SU-DHL-6 (cell line): ENCODE results near the gene HK2.

Experiments used
- H2AFZ ChIP-seq: fragments of 200-600 bp; sonication (generic); 2 replicates; pipeline ENCODE4 v1.6.1; 2014; ENCODE audit warnings: low read depth, mild to moderate bottlenecking, moderate library complexity, mixed read lengths, antibody characterized with exemption, low read length; ENCODE audit not compliant: severe bottlenecking
- H3F3A ChIP-seq: fragments of 200-600 bp; shearing (Covaris generic); 2 replicates; pipeline ENCODE4 v1.6.0; 2016; ENCODE audit warnings: antibody characterized with exemption, mild to moderate bottlenecking; ENCODE audit not compliant: insufficient read depth
- H3K27ac ChIP-seq: fragments of 200-600 bp; sonication (generic); 2 replicates; pipeline ENCODE4 v1.5.1; 2016; ENCODE audit warnings: low read depth, mild to moderate bottlenecking, low read length, moderate library complexity, mixed read lengths
- H3K27me3 ChIP-seq: fragments of 200-600 bp; sonication (generic), shearing (Covaris generic); 2 replicates; pipeline ENCODE4 v1.6.0; 2014; ENCODE audit warnings: mild to moderate bottlenecking, low read length
- H3K36me3 ChIP-seq: fragments of 200-600 bp; sonication (generic); 2 replicates; pipeline ENCODE4 v1.6.1; 2014; ENCODE audit warnings: mild to moderate bottlenecking, low read length, mixed read lengths
- H3K4me2 ChIP-seq: fragments of 300-600, 200-600 bp; shearing (Covaris generic), sonication (generic); 2 replicates; pipeline ENCODE4 v1.6.0; 2014; ENCODE audit warnings: low read length, low read depth, mild to moderate bottlenecking; ENCODE audit not compliant: poor library complexity, severe bottlenecking
- H3K4me3 ChIP-seq: fragments of 200-600 bp; sonication (generic); 2 replicates; pipeline ENCODE4 v1.5.1; 2014; ENCODE audit warnings: antibody characterized with exemption, low read length, mild to moderate bottlenecking, mixed read lengths; ENCODE audit not compliant: insufficient read depth, poor library complexity, severe bottlenecking
- H3K79me2 ChIP-seq: fragments of 200-600 bp; sonication (generic); 2 replicates; pipeline ENCODE4 v1.6.1; 2014; ENCODE audit warnings: mild to moderate bottlenecking, low read length, moderate library complexity; ENCODE audit not compliant: insufficient read depth
- H3K9ac ChIP-seq: fragments of 200-600 bp; sonication (generic); 2 replicates; pipeline ENCODE4 v1.7.0; 2014; ENCODE audit warnings: mild to moderate bottlenecking, low read length
- H3K9me2 ChIP-seq: fragments of 200-600 bp; sonication (generic); replicated peaks from 2 replicates; pipeline ENCODE4 v1.6.1; 2014; ENCODE audit warnings: low read length; ENCODE audit not compliant: insufficient read depth
- H3K9me3 ChIP-seq: fragments of 200-600 bp; sonication (generic); 2 replicates; pipeline ENCODE4 v1.6.1; 2014; ENCODE audit warnings: low read length, mixed read lengths; ENCODE audit not compliant: insufficient read depth
- H4K20me1 ChIP-seq: fragments of 200-600 bp; sonication (generic); 2 replicates; pipeline ENCODE4 v1.6.1; 2014; ENCODE audit warnings: low read depth, mild to moderate bottlenecking, antibody characterized with exemption, low read length, moderate library complexity, mixed read lengths
- EZH2phosphoT487 ChIP-seq: fragments of 200-600 bp; sonication (generic), shearing (Covaris generic); conservative IDR thresholded peaks from 2 replicates; pipeline ENCODE4 v1.6.1; 2018; ENCODE audit warnings: mild to moderate bottlenecking, antibody characterized with exemption, low read length, moderate library complexity, mixed read lengths
- TF ChIP-seq, protein P1 (sequence below): fragments of 200-600 bp; sonication (generic); IDR thresholded peaks from one replicate; pipeline ENCODE4 v1.5.1; 2017; ENCODE audit warnings: antibody characterized with exemption, mild to moderate bottlenecking, low read length, moderate library complexity; ENCODE audit not compliant: insufficient read depth, poor library complexity, severe bottlenecking

The HK2 gene

DNA sequence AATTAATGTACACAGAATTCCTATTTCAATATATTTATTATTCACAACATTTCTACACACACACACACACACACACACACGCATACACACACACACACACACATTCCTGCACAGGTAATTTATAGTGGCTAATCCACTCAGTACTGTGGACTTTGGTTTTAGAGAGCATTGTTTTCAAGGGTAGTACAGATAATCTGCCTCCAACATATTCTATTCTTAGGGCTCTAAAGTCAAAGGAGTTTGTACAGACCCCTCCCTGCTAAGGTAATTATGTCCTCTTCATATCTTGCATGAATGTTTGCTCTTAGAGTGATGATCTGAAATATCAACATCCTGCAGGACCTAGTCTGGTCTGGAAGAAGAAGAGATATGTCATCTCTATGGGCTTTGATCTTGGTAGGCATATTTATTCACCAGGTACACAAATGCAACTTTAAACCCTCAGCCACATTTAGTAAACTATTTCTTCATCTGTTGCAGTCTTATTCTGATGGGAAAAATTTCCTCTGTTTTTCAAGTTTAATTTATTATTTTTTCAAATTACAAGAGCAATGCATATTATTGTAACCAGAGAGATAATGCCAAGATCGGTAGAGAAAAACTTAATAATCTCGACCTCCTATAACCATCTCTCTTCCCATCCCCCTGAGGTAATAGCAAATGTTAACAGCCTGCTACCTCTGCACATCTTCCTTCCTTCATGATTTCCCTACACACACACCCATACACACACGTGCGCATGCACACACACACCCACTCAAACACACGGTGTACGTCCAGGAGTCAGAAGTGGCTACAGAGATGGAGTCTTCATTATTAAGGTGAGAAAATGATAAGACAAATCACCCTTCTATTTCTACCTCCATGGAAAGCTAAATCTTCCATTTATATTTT, 106.2 kb downstream of the HK2 start:
- no peak overlapping the region for H3K4me2 ChIP-seq
- H3K9me2 ChIP-seq: no peaks in the 10 kb centered on the region
- no peaks in the 10 kb centered on the region for H3K79me2 ChIP-seq
- H3K36me3 ChIP-seq: no peaks in the 10 kb centered on the region
- no peaks in the 10 kb centered on the region for H3K27me3 ChIP-seq
- TF ChIP-seq, protein P1, sequence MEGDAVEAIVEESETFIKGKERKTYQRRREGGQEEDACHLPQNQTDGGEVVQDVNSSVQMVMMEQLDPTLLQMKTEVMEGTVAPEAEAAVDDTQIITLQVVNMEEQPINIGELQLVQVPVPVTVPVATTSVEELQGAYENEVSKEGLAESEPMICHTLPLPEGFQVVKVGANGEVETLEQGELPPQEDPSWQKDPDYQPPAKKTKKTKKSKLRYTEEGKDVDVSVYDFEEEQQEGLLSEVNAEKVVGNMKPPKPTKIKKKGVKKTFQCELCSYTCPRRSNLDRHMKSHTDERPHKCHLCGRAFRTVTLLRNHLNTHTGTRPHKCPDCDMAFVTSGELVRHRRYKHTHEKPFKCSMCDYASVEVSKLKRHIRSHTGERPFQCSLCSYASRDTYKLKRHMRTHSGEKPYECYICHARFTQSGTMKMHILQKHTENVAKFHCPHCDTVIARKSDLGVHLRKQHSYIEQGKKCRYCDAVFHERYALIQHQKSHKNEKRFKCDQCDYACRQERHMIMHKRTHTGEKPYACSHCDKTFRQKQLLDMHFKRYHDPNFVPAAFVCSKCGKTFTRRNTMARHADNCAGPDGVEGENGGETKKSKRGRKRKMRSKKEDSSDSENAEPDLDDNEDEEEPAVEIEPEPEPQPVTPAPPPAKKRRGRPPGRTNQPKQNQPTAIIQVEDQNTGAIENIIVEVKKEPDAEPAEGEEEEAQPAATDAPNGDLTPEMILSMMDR: no peak
- no peak for TF ChIP-seq EZH2phosphoT487
- H3K27ac ChIP-seq: no peak overlapping the region
- no peaks in the 10 kb centered on the region for H3K9me3 ChIP-seq
- no peak overlapping the region for H3K9ac ChIP-seq
- H4K20me1 ChIP-seq: no peaks in the 10 kb centered on the region
- no peaks in the 10 kb centered on the region for H3F3A ChIP-seq
- H2AFZ ChIP-seq: no peak overlapping the region
- no peak overlapping the region for H3K4me3 ChIP-seq

DNA sequence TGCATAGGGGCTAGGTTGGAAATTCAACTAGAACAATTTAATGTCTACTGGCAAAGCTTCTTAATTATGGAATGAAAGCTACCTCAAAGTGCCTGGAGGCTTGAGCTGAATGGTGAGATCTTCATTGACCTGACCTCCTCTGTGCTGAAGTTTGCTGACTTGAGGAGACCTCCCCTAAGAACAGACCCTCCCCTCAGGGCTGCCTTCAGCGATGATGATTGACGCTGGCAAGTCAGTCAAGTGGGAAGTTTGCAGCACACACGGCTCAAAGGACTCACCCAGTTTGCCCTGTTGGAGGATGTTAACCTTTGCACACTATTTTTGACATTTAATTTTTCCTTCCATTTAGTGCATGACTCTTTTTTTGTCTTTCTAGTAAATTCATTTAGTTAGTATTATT, 107.4 kb downstream of the HK2 start:
- no peaks in the 10 kb centered on the region for H3K9me3 ChIP-seq
- H3K27me3 ChIP-seq: no peaks in the 10 kb centered on the region
- H3K4me2 ChIP-seq: no peak overlapping the region
- no peak overlapping the region for H3K4me3 ChIP-seq
- H3K79me2 ChIP-seq: no peaks in the 10 kb centered on the region
- H3K9ac ChIP-seq: no peak overlapping the region
- TF ChIP-seq, protein P1: no peak
- no peak for TF ChIP-seq EZH2phosphoT487
- H2AFZ ChIP-seq: no peak overlapping the region
- no peak overlapping the region for H3K27ac ChIP-seq
- H3K36me3 ChIP-seq: no peaks in the 10 kb centered on the region
- no peaks in the 10 kb centered on the region for H3K9me2 ChIP-seq
- no peaks in the 10 kb centered on the region for H4K20me1 ChIP-seq
- no peaks in the 10 kb centered on the region for H3F3A ChIP-seq

DNA sequence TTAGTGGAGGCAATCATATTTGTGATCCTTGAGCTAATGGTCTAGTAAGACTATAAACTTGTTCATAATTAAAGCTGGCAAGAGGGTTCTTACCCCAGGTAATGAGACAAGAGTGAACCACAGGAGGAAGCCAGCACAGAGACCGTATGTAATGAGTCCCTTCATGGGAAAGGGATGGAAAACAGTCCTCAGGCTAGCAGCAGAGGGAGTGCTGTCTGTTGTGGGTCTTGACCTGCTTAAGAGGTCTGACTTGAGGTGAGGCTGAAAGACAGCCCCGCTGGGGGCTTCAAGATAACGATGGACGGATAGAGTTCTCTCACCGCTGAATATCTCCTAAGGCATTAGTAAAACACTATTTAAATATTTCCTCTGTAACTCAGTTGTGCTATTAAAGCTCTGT, 108.3 kb downstream of the HK2 start:
- Histone ChIP-seq H3F3A (no peaks in the 10 kb centered on the region), H3K79me2 (no peaks in the 10 kb centered on the region), H3K4me2 (no peak overlapping the region), H2AFZ (no peak overlapping the region), H3K36me3 (no peaks in the 10 kb centered on the region), H3K9me2 (no peaks in the 10 kb centered on the region), H3K4me3 (no peak overlapping the region), H3K9ac (no peak overlapping the region), H3K9me3 (no peaks in the 10 kb centered on the region), H3K27me3 (no peaks in the 10 kb centered on the region), H3K27ac (no peak overlapping the region), H4K20me1 (no peaks in the 10 kb centered on the region)
- TF ChIP-seq EZH2phosphoT487: no peak
- TF ChIP-seq, protein P1: no peak
